Measurements from ENCODE around the gene ZNF576. TPM values are rescaled to one million over a fixed set of nuclear protein-coding genes. Genes with fewer than 3 reads are reported as not detected.

Gene ZNF576
- total RNA-seq, 1 donor from 2014 or later, result 17.3 TPM

- Mint-ChIP-seq H3K9me3 (no peaks in the 10 kb centered on the region), H3K27me3 (no peaks in the 10 kb centered on the region), H3K36me3 (peaks cover 8% of the 10 kb centered on the region), H3K4me3 (no peak overlapping the region), H3K4me1 (ENCODE audit: unreplicated experiment) (no peaks in the 10 kb centered on the region), H3K27ac (no peak overlapping the region)
- no peak for TF ChIP-seq CTCF (conservative IDR thresholded peaks at IDR 0.05)
- DNase-seq (ENCODE audit: extremely low spot score, unreplicated experiment), result no peak
These were observed 35.0 kb upstream of the ZNF576 start for GRCh38 chr19:43561139-43561970.

GRCh38 chr19:43562226-43562697, 34.1 kb upstream of the ZNF576 start:
- Mint-ChIP-seq H3K27me3 (no peaks in the 10 kb centered on the region), H3K27ac (no peak overlapping the region), H3K36me3 (peaks cover 12% of the 10 kb centered on the region), H3K4me1 (ENCODE audit: unreplicated experiment) (no peaks in the 10 kb centered on the region), H3K9me3 (no peaks in the 10 kb centered on the region), H3K4me3 (no peak overlapping the region)
- DNase-seq (ENCODE audit: extremely low spot score, unreplicated experiment), result no peak
- no peak for TF ChIP-seq CTCF (conservative IDR thresholded peaks at IDR 0.05)

GRCh38 chr19:43562698-43563241, 33.6 kb upstream of the ZNF576 start:
- Mint-ChIP-seq H3K27ac (no peak overlapping the region), H3K36me3 (peaks cover 12% of the 10 kb centered on the region), H3K4me3 (no peak overlapping the region), H3K9me3 (no peaks in the 10 kb centered on the region), H3K27me3 (no peaks in the 10 kb centered on the region), H3K4me1 (ENCODE audit: unreplicated experiment) (no peaks in the 10 kb centered on the region)
- TF ChIP-seq CTCF (conservative IDR thresholded peaks at IDR 0.05), result no peak
- DNase-seq (ENCODE audit: extremely low spot score, unreplicated experiment), result no peak

GRCh38 chr19:43563816-43564457, 32.5 kb upstream of the ZNF576 start:
- Mint-ChIP-seq H3K27ac (no peak overlapping the region), H3K9me3 (no peaks in the 10 kb centered on the region), H3K27me3 (no peaks in the 10 kb centered on the region), H3K36me3 (peaks cover 12% of the 10 kb centered on the region), H3K4me1 (ENCODE audit: unreplicated experiment) (no peaks in the 10 kb centered on the region), H3K4me3 (no peak overlapping the region)
- no peak for TF ChIP-seq CTCF (conservative IDR thresholded peaks at IDR 0.05)
- DNase-seq (ENCODE audit: extremely low spot score, unreplicated experiment), result no peak

GRCh38 chr19:43564800-43565199, 31.6 kb upstream of the ZNF576 start:
- no peak overlapping the region for H3K27ac Mint-ChIP-seq

More at GRCh38 chr19:43564800-43565199, 31.6 kb upstream of the ZNF576 start:
- DNase-seq (ENCODE audit: extremely low spot score, unreplicated experiment), result no peak
- no peaks in the 10 kb centered on the region for H3K9me3 Mint-ChIP-seq
- no peak for TF ChIP-seq CTCF (conservative IDR thresholded peaks at IDR 0.05)
- peaks cover 2% of the 10 kb centered on the region for H3K4me1 Mint-ChIP-seq (ENCODE audit: unreplicated experiment)
- peaks cover 13% of the 10 kb centered on the region for H3K36me3 Mint-ChIP-seq
- H3K27me3 Mint-ChIP-seq, result no peaks in the 10 kb centered on the region
- H3K4me3 Mint-ChIP-seq, result no peak overlapping the region
